Thoracic aorta (tissue), 2 donors: ENCODE measurements around the gene RHCE. TPM values are rescaled to one million over a fixed set of nuclear protein-coding genes. Genes with fewer than 3 reads are reported as not detected.

Experiments used
- ATAC-seq: fragments of 150-250 bp; one replicate; pipeline ENCODE4 v1.8.0; 2017; ENCODE audit warnings: low read depth; ENCODE audit not compliant: insufficient number of reproducible peaks, low FRiP score
- DNase-seq: peaks from one replicate; pipeline ENCODE4 v3.0.0-alpha.2; 2020; ENCODE audit warnings: low spot score
- H3K27ac ChIP-seq, 2 donors: fragments of 200-600 bp; sonication (generic); 1 replicate in 1 of 2; 2 replicates in 1 of 2; pipeline ENCODE4 v1.5.1; 2016; ENCODE audit warnings: mild to moderate bottlenecking in 2 of 2, moderate library complexity in 2 of 2
- H3K27me3 ChIP-seq: fragments of 200-600 bp; sonication (generic); replicated peaks from 2 replicates; pipeline ENCODE4 v1.6.0; 2016; ENCODE audit warnings: mild to moderate bottlenecking; ENCODE audit not compliant: insufficient read depth
- H3K36me3 ChIP-seq: fragments of 200-600 bp; sonication (generic); one replicate; pipeline ENCODE4 v1.5.1; 2016
- H3K4me1 ChIP-seq, 2 donors: fragments of 200-600 bp; sonication (generic); 1 replicate in 1 of 2; 2 replicates in 1 of 2; pipeline versions ENCODE4 v1.5.1 to v1.6.0; 2016; ENCODE audit warnings: low read depth in 2 of 2, mild to moderate bottlenecking in 1 of 2; ENCODE audit not compliant: control insufficient read depth in 1 of 2
- H3K4me3 ChIP-seq: fragments of 200-600 bp; sonication (generic); 2 replicates; pipeline ENCODE4 v1.5.1; 2016; ENCODE audit warnings: mild to moderate bottlenecking
- H3K9me3 ChIP-seq: fragments of 200-600 bp; sonication (generic); 2 replicates; pipeline ENCODE4 v1.5.1; 2016
- total RNA-seq, 2 donors: library from RNA; depleted of rRNA; stranded (reverse); fragments of >200 nt; gene quantifications; one replicate each; pipeline versions ENCODE4 v1.1.0 to v1.2.3, GENCODE V29; 2016
- TF ChIP-seq, protein P1 (sequence below): fragments of 200-600 bp; sonication (generic); IDR thresholded peaks from one replicate; pipeline ENCODE4 v1.5.1; 2019; ENCODE audit warnings: antibody characterized with exemption

RHCE gene
- total RNA-seq, 2 donors from 2014 or later, result not detected

DNA sequence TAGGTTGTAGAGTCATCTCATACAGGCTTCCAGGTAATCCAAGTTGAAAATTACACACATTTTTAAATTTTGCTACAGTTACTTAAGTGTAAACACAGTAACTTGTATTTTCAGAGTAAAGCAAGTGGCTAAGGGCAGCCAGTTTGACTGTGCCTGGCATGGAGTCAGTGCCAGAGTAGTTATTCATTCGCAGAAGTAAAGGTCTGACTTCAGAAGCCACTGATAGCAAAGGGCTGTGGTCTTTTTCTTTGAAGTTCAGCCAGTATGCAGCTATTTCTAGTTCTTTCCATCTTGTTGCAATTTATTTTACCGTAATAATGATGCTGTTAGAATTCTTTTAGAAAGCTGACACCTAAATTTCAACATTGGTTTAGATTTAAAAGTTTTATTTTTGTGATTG lies 73.1 kb downstream of the RHCE start:
- H3K4me3 ChIP-seq, result no peak overlapping the region
- TF ChIP-seq, protein P1, sequence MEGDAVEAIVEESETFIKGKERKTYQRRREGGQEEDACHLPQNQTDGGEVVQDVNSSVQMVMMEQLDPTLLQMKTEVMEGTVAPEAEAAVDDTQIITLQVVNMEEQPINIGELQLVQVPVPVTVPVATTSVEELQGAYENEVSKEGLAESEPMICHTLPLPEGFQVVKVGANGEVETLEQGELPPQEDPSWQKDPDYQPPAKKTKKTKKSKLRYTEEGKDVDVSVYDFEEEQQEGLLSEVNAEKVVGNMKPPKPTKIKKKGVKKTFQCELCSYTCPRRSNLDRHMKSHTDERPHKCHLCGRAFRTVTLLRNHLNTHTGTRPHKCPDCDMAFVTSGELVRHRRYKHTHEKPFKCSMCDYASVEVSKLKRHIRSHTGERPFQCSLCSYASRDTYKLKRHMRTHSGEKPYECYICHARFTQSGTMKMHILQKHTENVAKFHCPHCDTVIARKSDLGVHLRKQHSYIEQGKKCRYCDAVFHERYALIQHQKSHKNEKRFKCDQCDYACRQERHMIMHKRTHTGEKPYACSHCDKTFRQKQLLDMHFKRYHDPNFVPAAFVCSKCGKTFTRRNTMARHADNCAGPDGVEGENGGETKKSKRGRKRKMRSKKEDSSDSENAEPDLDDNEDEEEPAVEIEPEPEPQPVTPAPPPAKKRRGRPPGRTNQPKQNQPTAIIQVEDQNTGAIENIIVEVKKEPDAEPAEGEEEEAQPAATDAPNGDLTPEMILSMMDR, result no peak
- no peaks in the 10 kb centered on the region for H3K27me3 ChIP-seq
- no peak overlapping the region for H3K27ac ChIP-seq
- H3K9me3 ChIP-seq, result no peaks in the 10 kb centered on the region
- H3K36me3 ChIP-seq, result peaks cover 13% of the 10 kb centered on the region
- no peak for DNase-seq
- H3K4me1 ChIP-seq, result peaks cover 0 to 5% of the 10 kb centered on the region in 2 donors
- ATAC-seq, result no peak

DNA sequence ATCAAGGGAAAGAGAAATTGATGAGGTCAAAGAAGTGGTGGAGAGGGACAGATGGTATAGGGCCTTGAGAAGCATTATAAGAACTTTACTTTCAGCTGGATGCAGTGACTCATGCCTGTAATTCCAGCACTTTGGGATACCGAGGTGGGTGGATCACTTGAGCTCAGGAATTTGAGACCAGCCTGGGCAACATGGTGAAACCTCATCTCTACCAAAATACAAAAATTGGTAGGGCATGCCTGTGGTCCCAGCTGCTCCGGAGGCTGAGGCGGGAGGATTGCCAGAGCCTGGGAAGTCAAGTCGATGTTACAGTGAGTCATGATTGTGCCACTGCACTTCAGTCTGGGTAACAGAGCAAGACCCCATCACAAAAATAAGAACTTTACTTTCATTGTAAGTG lies 76.8 kb downstream of the RHCE start:
- Histone ChIP-seq H3K4me1 (peaks cover 19 to 27% of the 10 kb centered on the region in 2 donors), H3K27ac (no peak overlapping the region), H3K4me3 (no peak overlapping the region), H3K9me3 (no peaks in the 10 kb centered on the region), H3K27me3 (no peaks in the 10 kb centered on the region), H3K36me3 (peaks cover 12% of the 10 kb centered on the region)
- DNase-seq (no peak), ATAC-seq (no peak)
- TF ChIP-seq, protein P1, result no peak

DNA sequence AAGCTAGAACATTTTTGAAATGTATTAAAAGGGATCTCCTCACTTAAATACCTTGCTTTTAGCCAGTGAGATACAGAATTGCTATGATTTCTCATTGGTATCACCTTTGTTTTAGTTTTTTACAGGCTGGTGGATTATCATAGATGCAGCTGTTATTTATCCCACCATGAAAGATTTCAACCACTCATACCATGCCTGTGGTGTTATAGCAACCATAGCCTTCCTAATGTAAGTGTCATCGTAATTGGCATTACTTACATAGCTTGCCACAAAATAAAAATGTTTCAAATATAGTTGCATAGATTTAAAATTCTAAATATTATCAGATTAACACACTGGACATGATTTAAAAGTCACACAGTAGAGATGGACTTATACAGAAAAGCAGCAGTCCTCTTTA lies 77.8 kb downstream of the RHCE start:
- no peak for ATAC-seq
- Histone ChIP-seq H3K9me3 (no peaks in the 10 kb centered on the region), H3K36me3 (peaks cover 9% of the 10 kb centered on the region), H3K4me1 (peaks cover 19 to 27% of the 10 kb centered on the region in 2 donors), H3K27me3 (no peaks in the 10 kb centered on the region), H3K4me3 (no peak overlapping the region), H3K27ac (no peak overlapping the region)
- TF ChIP-seq, protein P1, result no peak
- DNase-seq, result no peak

DNA sequence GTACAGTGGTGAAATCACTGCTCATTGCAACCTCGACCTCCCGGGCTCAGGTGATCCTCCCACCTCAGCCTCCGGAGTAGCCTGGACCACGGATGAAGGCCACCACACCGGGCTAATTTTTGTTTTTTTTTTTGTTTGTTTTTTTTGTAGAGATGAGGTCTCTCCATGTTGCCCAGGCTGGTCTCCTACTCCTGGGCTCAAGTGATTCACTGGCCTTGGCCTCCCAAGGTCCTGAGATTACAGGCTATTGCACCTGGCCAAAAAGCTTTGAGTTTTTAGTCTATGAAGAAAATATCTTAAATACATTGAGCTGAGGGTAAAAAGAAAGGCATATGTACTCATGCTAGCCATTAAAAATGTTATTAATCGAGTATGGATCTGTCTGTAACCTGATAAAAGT lies 78.9 kb downstream of the RHCE start:
- Histone ChIP-seq H3K27ac (no peak overlapping the region), H3K27me3 (no peaks in the 10 kb centered on the region), H3K36me3 (peaks cover 6% of the 10 kb centered on the region), H3K9me3 (no peaks in the 10 kb centered on the region), H3K4me1 (peaks cover 19 to 27% of the 10 kb centered on the region in 2 donors), H3K4me3 (no peak overlapping the region)
- TF ChIP-seq, protein P1, result no peak
- ATAC-seq (no peak), DNase-seq (no peak)

DNA sequence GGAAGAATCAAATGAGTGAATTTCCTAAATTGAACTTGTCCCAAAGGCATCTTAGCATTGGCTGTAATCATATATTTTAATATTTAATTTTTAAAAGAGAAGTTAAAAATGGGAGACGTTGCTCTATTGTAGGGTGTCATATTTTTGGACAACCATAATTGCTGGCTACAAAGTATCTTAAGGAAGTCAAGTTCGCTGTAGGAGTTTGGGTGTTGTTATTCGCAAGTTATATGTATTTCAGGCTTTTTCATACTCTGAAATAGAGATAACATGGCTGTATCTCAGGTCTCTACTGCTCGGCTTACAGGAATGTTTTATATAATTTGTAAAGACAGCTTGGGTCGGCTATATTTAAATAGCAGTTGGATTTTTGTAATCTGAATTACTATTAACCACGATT lies 81.6 kb downstream of the RHCE start:
- H3K4me3 ChIP-seq, result peak overlapping the region; percentile 100
- H3K27me3 ChIP-seq, result no peaks in the 10 kb centered on the region
- H3K9me3 ChIP-seq, result no peaks in the 10 kb centered on the region
- DNase-seq (no peak), ATAC-seq (no peak)
- H3K36me3 ChIP-seq, result no peaks in the 10 kb centered on the region
- peak overlapping the region; percentile 98 to 100 for H3K27ac ChIP-seq
- H3K4me1 ChIP-seq, result peaks cover 19 to 22% of the 10 kb centered on the region in 2 donors
- TF ChIP-seq, protein P1, result no peak
